Astrocyte (in vitro differentiated cells and primary cell): Measurements from ENCODE around the gene RSPH6A.

Experiments used
- EZH2 ChIP-seq: IDR thresholded peaks from 2 replicates; pipeline ENCODE4 v1.6.1; 2012; ENCODE audit warnings: mild to moderate bottlenecking, low read length, inconsistent platforms; ENCODE audit not compliant: insufficient read depth
- TF ChIP-seq, protein P1 (sequence below): IDR thresholded peaks from 2 replicates; pipeline ENCODE4 v1.5.1; 2011; ENCODE audit warnings: low read depth, mild to moderate bottlenecking, inconsistent platforms, low read length, moderate library complexity; ENCODE audit not compliant: insufficient read depth

DNA sequence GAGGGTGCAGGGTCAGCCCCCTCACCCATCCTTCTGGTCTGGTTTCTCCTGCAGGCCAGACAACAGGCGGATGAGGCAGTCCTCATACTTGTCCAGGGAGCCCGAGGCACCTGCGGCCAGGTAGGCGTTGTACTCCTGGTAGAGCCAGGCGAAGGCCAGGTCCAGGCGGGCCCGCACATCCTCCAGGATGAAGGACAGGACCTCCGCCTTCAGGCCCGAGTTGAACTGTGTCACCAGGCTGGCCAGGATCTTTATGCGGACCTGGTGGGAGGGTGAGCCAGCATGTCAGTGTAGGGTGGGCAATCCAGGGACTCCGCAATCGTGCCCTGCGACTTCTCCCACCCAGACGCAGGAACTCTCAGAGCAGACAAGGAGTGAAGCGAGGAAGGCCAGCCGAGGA, 13.8 kb upstream of the RSPH6A start:
- TF ChIP-seq, protein P1, sequence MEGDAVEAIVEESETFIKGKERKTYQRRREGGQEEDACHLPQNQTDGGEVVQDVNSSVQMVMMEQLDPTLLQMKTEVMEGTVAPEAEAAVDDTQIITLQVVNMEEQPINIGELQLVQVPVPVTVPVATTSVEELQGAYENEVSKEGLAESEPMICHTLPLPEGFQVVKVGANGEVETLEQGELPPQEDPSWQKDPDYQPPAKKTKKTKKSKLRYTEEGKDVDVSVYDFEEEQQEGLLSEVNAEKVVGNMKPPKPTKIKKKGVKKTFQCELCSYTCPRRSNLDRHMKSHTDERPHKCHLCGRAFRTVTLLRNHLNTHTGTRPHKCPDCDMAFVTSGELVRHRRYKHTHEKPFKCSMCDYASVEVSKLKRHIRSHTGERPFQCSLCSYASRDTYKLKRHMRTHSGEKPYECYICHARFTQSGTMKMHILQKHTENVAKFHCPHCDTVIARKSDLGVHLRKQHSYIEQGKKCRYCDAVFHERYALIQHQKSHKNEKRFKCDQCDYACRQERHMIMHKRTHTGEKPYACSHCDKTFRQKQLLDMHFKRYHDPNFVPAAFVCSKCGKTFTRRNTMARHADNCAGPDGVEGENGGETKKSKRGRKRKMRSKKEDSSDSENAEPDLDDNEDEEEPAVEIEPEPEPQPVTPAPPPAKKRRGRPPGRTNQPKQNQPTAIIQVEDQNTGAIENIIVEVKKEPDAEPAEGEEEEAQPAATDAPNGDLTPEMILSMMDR: no peak
- TF ChIP-seq EZH2: no peak
